C4-2B (cell line): ENCODE results near the gene SEPTIN11.

Experiments
- CTCF ChIP-seq: fragments of 450-650 bp; conservative IDR thresholded peaks from 2 replicates; pipeline ENCODE4 v1.5.1; 2017; ENCODE audit warnings: mild to moderate bottlenecking
- ZFX ChIP-seq: fragments of 450-650 bp; IDR thresholded peaks from 2 replicates; pipeline ENCODE4 v1.6.1; 2017

- TF ChIP-seq CTCF (no peak), ZFX (no peak)
These were observed 28.3 kb downstream of the SEPTIN11 start for GRCh38 chr4:76977736-76978350.
